Hematopoietic multipotent progenitor cell treated with erythropoietin and hydrocortisone succinate and interleukin-3 and kit ligand, for 15 days (in vitro differentiated cells): ENCODE measurements around the gene B4GALT2.

Experiments
- DNase-seq: peaks from one replicate; pipeline ENCODE4 v3.0.0-alpha.2; 2015; ENCODE audit warnings: low spot score

Gene B4GALT2

DNA sequence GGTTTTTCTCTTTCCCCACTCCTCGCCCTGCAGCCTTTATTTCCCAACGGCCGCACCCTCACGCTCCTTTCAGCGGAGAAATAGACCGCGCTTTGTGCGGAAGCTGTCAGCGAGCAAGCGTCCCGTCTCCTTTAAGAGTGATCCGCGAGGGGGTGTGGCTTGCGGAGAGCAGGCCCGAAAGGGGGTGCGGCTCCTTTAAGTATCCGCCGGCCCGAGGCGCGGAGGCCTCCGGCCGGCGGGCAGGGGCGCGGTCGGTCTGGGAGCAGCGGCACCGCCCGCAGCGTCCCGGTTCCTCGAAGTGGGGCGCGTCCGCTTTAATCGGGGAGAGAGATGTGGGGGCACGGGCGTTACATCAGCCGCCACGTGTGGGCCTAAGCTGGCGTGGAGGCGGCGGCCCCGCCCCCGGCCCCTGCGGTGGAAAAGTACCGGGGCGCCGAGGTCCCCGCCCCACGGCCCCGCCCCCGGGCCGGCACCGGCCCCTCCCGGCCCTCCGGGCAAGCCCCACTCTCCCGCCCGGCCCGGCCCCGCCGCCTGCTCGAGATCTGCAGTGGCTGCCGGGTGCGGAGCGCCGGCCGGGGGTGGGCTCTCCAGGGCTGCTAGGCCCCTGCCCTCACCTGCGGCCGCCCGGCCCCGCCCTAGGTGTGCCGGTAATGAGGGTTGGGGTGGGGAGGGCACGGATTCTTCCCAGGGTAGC lies 51.0 kb downstream of the B4GALT2 start:
- DNase-seq = peak; percentile 97

DNA sequence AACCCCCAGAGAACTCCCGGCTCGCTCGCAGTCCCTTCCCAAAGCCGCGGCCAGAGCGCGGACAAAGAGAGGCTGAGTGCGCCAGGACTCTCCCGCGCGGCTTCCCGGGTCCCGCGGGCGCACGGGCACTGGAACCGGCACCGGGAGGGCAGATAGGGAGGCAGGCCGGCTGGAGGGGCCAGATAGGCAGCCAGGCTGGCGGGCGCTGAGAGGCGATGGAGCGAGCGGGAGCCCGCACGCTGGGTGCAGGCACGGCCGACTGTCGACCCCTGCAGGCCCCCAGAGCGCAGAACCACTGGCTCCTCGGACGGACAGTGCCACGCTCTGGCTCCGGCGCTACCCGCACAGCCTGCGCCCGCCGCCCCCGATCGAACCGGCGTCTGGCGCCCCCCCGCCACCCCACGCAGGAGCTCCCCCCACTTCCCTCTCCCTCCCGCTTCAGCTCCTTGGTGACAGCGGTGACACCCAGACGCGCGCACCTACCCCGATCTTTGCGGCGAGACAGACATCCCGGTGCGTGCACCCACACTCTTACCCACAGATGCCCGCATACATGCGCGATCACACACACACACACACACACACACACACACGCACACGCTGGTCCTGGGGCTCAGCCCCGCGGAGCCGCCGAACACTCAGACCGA lies 51.7 kb downstream of the B4GALT2 start:
- DNase-seq = peak; percentile 62

DNA sequence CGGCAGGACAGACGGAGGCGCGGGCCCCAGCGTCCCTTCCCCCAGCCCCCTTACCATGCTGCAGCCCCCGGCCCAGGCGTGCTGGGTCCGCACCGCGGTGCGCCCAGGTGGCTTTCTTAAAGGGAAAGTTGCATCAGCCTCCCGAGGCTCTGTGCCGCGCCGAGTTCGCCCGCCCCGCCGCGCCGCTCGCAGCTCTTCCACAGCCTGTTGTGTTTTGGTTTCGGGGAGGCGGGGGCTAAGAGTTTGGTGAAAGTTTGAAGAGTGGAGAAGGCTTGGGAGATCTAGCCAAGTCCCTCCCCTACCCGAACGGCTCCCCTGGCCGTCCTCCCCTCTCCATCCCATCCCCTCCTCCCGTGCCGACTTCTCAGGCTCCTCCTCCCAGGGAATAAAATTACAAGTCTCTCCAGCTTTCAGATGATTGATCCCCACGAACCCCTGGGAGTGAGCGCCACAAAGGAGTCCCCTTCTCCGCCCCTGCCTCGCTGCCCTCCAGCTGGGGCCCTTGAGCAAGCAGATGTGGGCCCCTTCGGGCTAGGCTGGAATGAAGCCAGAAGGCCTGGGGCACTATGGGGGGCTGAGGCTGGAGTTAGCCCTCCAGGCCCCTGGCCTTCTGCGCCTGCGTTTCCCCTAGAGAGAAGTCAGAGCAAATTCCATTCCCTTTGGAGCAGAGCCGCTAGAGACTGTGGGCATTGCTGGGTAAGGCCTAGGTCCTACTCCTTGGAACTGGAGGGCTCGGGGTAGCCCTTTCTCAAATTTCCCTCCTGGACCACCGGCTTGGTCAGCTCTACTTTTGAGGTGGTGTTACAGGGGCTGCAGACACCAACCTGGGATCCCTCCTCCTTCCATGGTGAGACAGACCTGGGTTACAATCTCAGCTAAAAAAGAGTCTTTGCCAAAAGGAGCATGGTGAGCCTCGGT lies 52.5 kb downstream of the B4GALT2 start, which contains the start of gene SLC6A9:
Gene SLC6A9, minus strand, starts transcription at position 211 of the 918 bp plus-strand sequence. CDS start 7,185 bp downstream, outside the sequence.
- peak; percentile 87 for DNase-seq

DNA sequence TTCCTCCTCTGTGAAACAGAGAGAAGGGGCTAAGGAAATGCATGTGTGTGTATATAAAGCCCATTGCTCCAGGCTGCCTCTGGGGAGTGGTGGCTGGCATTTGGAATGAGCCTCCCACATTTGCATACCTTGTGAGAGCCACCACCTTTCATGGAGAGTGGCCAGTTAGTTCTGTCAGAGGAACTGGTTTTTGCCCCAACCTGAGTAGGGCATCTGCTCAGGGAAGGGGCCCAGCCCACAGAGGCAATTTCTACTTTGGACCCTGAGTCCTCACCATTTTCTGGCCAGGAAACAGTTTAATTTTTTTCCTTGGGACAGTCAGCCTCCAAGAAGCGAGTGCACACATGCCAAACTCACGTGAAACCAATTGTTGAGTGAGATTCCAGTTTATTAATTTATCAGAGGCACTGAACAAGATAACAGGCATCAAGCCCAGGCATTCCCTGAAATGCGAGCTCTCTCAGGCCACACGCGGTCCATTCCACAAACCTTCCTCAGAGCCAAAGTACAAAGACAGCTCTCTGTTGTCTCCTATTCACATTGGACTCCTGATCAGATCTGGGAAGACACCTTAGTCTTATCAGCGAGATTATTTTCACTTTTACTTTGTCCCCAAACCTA lies 53.3 kb downstream of the B4GALT2 start:
- peak; percentile 52 for DNase-seq

DNA sequence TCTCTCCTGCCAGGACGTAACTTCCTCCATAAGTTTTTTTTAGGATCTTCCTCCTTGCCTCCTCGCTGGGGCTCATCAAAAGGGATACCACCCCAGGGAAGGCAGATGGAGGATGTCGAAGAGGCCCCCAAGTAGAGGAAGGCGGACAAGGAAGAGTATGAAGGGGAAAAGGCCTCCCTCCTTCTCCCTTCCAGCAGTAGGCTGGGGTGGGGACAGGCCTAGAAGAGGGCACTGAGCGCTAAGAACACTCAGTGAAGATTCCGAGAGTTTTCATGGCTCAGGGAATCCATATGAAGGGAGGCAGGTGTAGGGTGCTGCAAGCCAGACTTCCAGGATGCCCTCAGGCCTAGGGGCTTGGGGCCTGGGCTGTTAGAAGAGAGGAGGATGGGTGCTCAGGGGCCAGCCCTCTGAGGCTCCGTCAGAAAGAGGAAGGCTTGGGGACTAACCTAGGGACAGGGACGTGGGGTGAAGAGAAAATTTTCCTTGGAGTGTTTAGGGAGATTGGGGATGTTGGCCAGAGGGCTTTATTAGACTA lies 54.1 kb downstream of the B4GALT2 start:
- no peak for DNase-seq

DNA sequence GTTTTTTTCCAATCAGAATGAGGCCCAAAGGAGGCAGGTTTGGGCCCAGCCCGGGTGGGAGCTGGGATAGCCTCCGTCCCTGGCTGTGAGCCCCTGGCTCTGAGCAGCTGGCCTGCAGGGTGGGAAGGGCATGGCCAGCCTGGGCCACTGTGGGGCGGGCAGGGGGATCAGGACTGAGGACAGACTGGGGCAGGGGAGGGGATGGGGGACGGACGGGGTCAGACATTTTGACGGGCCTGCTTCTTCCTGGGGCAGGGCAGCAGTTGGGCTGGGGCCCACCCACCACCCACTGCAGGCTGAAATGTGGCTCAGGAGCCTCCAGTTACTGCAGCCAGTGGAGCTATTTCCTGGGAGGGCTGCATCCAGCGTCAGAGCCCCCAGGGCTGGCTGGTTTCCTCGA lies 54.7 kb downstream of the B4GALT2 start:
- DNase-seq = no peak

DNA sequence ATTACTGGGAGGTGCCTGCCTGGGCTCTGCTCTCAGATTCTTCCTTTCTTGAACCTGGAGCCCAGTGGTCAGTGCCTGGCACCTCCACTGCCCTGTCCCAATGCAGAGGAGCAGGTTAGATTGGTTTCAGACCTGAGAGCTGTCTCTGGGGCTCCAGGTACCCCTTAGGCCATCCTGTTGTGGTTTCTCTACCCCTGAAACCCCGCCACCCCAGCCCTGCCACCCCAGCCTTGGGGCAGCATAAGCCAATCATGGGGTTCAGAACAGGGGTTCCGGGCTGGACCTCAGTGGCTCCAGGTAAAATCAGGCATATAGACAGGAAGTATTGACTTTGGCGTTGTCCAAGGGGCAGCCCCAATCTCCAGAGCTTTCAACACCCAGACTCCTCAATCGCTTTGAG lies 55.4 kb downstream of the B4GALT2 start:
- no peak for DNase-seq

DNA sequence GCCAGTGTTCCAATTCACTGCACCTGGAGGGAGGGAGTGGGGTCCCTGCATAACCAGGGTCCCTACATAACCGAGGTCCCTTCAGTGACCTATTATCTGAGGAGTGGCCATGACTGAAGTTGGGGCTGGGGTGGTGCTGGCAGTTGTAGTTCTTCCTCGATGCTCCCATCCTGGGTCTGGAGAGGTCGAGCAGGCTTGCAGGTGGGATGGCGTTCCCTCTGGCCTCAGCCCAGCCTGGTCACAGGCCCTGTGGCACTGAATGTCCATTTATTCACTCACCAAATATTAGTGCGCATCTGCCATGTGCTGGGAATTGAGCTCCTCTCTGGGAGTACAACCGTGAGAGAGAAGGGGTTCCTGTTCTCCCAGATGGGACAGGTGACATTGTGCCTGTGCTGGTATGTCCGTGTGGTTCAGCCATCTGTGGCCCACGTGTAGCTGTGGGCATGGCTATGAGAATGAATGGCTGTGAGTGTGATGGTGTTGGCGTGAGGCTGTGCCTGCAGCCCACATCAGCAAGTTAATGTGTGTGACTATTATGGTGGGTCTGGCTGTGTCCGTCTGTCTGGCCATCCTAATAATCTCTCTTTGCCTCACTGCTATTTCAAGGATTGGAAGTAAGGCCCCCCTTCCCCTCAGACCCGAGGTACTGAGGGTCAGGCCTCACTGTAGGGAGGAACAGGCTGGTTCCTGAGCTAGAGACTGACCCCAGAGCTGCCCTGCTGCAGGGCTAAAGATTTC lies 56.1 kb downstream of the B4GALT2 start:
- no peak for DNase-seq

DNA sequence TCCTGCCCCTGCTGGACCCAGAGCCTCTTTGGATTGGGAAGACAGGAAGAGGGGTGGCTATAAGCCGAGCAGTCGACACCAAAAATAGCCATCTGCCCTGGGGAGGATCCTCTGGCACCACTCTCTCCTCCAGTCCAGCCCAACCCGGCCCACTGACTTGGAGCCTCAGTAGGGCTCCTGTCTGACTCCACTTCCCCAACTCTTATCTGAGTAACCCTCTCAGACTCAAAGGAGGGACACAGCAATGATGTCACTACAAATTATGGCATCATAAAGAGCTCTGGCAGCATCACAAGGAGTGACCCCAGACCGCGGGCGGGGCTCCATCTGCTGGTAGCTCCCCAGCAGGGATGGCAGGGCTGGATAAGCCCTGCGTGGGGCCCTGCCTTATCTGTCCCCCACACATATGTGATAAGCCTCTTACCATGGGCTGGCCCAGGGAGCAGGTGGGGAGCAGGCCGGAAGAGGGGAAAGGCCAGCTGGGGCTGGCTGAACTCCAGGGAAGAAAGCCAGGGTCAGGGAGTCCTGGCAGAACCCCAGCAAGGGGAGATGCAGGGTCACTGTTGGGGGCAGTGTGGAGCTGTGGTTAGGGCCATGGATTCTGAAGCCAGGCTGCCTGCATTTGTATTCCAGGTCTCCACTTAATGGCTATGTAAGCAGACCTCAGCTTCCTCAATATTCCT lies 56.9 kb downstream of the B4GALT2 start:
- DNase-seq = peak; percentile 99

DNA sequence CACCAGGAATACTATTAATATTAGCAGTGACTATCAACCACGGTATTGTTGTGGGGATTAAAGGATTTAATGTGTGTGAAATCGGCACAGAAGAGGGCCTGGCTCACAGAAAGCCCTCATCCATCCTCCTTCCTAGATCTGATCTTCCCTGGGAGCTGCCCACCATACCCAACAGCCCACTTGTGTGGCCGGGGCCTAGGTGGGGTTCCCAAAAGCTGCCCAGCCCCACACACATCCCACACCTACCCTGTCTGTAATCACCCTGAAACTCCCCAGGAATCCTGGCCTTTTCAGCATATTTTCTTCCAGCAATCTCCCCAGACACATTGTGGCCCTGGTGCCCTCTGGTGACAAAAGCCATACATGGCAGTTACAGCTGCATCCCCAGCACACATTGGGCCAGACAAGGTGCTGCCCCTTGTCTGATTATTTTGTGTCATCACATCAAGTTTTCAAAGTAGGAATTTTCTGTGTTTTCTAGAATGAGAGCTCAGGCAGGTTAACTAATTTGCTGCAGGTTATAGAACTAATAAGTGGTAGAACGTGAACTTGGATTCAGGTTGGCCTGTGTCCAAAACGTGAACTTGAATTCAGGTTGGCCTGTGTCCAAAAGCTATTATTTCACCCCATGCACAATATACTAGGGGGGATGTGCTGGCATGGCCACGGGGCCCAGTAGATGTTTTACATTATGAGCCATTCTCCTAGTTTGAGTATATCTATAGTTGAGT lies 57.6 kb downstream of the B4GALT2 start:
- peak; percentile 94 for DNase-seq

DNA sequence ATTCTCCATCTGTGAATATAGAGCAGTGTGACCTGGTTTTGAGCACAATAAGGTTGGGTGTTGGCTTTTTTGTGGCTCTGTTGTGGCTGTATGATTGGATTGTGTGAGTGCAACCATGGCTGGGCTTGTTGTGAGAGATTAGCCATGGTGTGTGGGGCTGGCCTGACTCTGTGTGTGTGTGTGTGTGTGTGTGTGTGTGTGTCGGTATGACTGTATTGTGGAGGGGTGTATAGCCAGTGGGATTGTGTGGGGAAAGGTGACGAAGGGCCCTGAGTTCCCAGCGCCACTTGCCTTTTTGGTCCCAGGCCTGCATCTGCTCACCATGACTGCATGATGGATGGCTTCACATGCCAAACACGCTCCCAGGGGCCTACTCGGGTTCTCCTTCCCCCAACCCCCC lies 58.1 kb downstream of the B4GALT2 start:
- no peak for DNase-seq

DNA sequence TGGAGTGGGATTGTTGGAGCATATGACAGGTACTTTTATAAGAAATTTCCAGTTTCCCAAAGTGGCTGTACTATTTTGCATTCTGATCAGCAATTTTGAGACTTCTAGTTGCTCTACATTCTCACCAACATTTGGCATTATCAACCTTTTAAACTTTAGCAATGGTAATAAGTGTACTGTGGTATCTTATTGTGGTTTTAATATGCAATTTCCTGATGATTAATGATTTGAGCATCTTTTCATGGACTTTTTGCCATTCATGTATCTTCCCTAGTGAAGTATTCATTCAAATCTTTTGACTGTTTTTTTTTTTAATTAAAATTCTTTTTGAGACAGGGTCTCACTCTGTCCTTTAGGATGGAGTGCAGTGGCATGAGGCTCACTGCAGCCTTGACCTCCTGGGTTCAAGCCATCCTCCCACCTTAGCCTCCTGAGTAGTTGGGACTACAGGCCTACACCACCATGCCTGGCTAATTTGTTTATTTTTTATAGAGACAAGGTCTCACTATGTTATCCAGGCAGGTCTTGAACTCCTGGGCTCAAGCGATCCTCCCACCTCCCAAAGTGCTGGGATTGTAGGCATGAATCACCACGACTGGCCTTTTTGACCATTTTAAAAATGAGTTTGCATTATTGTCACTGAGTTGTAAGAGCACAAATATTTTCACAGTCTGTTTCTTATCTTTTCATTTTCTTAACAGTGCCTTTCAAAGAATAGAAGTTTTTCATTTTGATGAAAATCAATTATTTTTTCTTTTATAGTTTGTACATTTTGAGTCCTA lies 60.1 kb downstream of the B4GALT2 start:
- no peak for DNase-seq

DNA sequence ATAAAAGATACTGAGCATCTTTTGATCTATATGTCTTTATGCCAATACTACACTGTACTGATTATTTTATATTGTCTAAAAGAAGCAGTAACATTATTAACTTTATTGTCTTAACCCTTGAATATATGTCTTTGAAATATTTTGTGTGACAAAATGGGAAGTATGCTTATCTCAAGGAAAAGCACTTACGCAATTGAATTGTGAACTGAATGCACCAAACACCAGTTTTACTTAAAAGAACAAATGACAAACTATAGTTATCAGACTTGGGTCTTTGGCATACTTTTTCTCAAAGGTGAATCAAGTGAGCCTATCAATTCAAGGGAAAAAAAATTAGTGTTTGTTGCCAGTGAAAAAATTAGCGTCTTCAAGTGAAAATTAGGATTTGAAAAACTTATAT lies 61.4 kb downstream of the B4GALT2 start:
- DNase-seq = no peak
